ENCODE results near the gene RIPOR3. TPM values are rescaled to one million over a fixed set of nuclear protein-coding genes. Genes with fewer than 3 reads are reported as not detected.

The RIPOR3 gene
- total RNA-seq, 2 experiments from 2014 or later = not detected

GRCh38 chr20:50580842-50581544, 110.3 kb downstream of the RIPOR3 start:
- H3K27ac Mint-ChIP-seq = no peak overlapping the region
- no peak overlapping the region for H3K4me3 Mint-ChIP-seq
- no peaks in the 10 kb centered on the region for H3K27me3 Mint-ChIP-seq
- no peaks in the 10 kb centered on the region for H3K9me3 Mint-ChIP-seq
- DNase-seq = no peak
- H3K36me3 Mint-ChIP-seq = peaks cover 74% of the 10 kb centered on the region
- intact Hi-C loops (cut with micrococcal nuclease) = no loop called here
- peaks cover 20% of the 10 kb centered on the region for H3K4me1 Mint-ChIP-seq (ENCODE audit: low read depth)
- POLR2A ChIA-PET = no interaction called here
- CTCF ChIA-PET = interaction anchor here (0.7 to 2.1 kb wide), 3 partner anchors 8 to 117 kb away, joined by 3 to 15 read pairs (median 3); no protein-coding TSS in a partner anchor

DNA sequence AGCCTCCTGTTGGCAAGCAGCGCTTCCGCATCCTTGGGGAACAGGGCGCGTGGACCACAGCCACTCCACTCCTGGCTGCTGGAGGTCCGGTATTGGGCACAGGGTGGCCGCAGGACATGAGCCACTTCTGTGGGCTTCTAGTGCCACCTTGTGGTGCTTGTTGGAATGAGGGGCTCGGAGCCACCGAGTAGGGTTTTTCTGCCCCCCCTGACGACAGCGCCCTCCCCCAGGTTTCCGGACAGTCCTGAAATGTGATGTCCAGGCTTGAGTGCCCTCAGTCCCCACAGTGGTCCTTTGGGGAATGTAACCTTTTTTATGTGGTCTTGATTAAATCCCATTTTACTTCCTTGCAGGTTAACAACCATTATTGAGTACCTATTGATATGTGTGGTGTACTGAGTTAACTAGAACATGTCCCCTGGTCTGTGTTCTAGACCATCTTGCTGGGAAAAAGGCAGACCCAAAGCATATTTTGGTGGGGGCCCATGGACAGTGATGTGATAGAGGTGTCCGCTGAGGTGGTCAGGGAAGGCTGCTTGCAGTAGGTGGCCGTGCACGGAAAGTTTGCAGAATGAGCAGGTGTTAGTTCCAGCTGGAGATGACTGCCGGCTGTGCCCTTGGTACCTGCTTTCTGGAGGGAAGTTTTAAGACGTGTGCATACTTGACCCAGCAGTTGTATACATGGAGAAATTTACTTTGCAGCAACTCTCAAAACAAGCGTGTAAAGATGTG, 111.2 kb downstream of the RIPOR3 start:
- peak overlapping the region; percentile 65 for H3K27ac Mint-ChIP-seq
- peak; percentile 58 for DNase-seq
- ChIA-PET CTCF (interaction anchor here (0.6 to 2.2 kb wide), 16 partner anchors 9 to 392 kb away, joined by 3 to 15 read pairs (median 5); no protein-coding TSS in a partner anchor), POLR2A (no interaction called here)
- H3K27me3 Mint-ChIP-seq = no peaks in the 10 kb centered on the region
- H3K4me1 Mint-ChIP-seq (ENCODE audit: low read depth) = peaks cover 26% of the 10 kb centered on the region
- peaks cover 71% of the 10 kb centered on the region for H3K36me3 Mint-ChIP-seq
- H3K9me3 Mint-ChIP-seq = no peaks in the 10 kb centered on the region
- H3K4me3 Mint-ChIP-seq = no peak overlapping the region
- intact Hi-C loops (cut with micrococcal nuclease) = no loop called here

DNA sequence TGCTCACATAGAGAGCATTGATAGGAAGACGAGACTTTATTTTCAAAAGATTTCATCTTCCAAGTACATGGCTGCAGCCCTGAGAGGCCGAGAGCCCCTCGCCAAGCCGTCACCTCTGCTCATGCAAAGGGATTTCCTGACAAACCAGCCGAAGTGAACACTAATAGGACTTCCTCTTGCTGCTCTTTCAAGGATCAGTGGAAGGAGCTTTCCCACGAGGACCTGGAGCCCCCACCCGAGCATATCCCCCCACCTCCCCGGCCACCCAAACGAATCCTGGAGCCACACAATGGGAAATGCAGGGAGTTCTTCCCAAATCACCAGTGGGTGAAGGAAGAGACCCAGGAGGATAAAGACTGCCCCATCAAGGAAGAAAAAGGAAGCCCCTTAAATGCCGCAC, 111.8 kb downstream of the RIPOR3 start:
- POLR2A ChIA-PET = no interaction called here
- no peak overlapping the region for H3K4me3 Mint-ChIP-seq

GRCh38 chr20:50578778-50579165, 112.6 kb downstream of the RIPOR3 start:
- intact Hi-C loops (cut with micrococcal nuclease) = no loop called here
- Mint-ChIP-seq H3K4me1 (ENCODE audit: low read depth) (peaks cover 34% of the 10 kb centered on the region), H3K4me3 (no peak overlapping the region), H3K9me3 (no peaks in the 10 kb centered on the region), H3K27ac (peak overlapping the region; percentile 53), H3K36me3 (peaks cover 73% of the 10 kb centered on the region), H3K27me3 (no peaks in the 10 kb centered on the region)
- CTCF ChIA-PET = interaction anchor here (1.0 to 5.1 kb wide), 13 partner anchors 9 to 399 kb away, joined by 3 to 50 read pairs (median 6); no protein-coding TSS in a partner anchor
- POLR2A ChIA-PET = no interaction called here
- no peak for DNase-seq

More for the DNA sequence above, 111.8 kb downstream of the RIPOR3 start:
- Mint-ChIP-seq H3K27ac (peak overlapping the region; percentile 53), H3K27me3 (no peaks in the 10 kb centered on the region), H3K4me1 (ENCODE audit: low read depth) (peaks cover 32% of the 10 kb centered on the region), H3K36me3 (peaks cover 72% of the 10 kb centered on the region), H3K9me3 (no peaks in the 10 kb centered on the region)
- CTCF ChIA-PET = interaction anchor here (0.6 to 2.2 kb wide), 16 partner anchors 9 to 399 kb away, joined by 3 to 15 read pairs (median 5); no protein-coding TSS in a partner anchor
- DNase-seq = no peak
- intact Hi-C loops (cut with micrococcal nuclease) = no loop called here

- DNase-seq = peak; percentile 59
- ChIA-PET POLR2A (no interaction called here), CTCF (interaction anchor here (1.0 to 6.5 kb wide), 10 partner anchors 8 to 398 kb away, joined by 3 to 50 read pairs (median 10); no protein-coding TSS in a partner anchor)
- Mint-ChIP-seq H3K9me3 (no peaks in the 10 kb centered on the region), H3K4me1 (ENCODE audit: low read depth) (peaks cover 34% of the 10 kb centered on the region), H3K36me3 (peaks cover 71% of the 10 kb centered on the region), H3K27ac (peak overlapping the region; percentile 53), H3K4me3 (no peak overlapping the region), H3K27me3 (no peaks in the 10 kb centered on the region)
- intact Hi-C loops (cut with micrococcal nuclease) = no loop called here
These were observed 113.1 kb downstream of the RIPOR3 start for GRCh38 chr20:50578061-50578777.

GRCh38 chr20:50577175-50578018, 113.9 kb downstream of the RIPOR3 start:
- H3K9me3 Mint-ChIP-seq = no peaks in the 10 kb centered on the region
- peaks cover 40% of the 10 kb centered on the region for H3K4me1 Mint-ChIP-seq (ENCODE audit: low read depth)
- H3K27me3 Mint-ChIP-seq = no peaks in the 10 kb centered on the region
- no peak for DNase-seq
- no peak overlapping the region for H3K4me3 Mint-ChIP-seq
- peak overlapping the region; percentile 53 for H3K27ac Mint-ChIP-seq
- peaks cover 69% of the 10 kb centered on the region for H3K36me3 Mint-ChIP-seq
- intact Hi-C loops (cut with micrococcal nuclease) = no loop called here
- POLR2A ChIA-PET = no interaction called here
- CTCF ChIA-PET = interaction anchor here (0.9 to 6.5 kb wide), 10 partner anchors 9 to 390 kb away, joined by 3 to 50 read pairs (median 7); no protein-coding TSS in a partner anchor

DNA sequence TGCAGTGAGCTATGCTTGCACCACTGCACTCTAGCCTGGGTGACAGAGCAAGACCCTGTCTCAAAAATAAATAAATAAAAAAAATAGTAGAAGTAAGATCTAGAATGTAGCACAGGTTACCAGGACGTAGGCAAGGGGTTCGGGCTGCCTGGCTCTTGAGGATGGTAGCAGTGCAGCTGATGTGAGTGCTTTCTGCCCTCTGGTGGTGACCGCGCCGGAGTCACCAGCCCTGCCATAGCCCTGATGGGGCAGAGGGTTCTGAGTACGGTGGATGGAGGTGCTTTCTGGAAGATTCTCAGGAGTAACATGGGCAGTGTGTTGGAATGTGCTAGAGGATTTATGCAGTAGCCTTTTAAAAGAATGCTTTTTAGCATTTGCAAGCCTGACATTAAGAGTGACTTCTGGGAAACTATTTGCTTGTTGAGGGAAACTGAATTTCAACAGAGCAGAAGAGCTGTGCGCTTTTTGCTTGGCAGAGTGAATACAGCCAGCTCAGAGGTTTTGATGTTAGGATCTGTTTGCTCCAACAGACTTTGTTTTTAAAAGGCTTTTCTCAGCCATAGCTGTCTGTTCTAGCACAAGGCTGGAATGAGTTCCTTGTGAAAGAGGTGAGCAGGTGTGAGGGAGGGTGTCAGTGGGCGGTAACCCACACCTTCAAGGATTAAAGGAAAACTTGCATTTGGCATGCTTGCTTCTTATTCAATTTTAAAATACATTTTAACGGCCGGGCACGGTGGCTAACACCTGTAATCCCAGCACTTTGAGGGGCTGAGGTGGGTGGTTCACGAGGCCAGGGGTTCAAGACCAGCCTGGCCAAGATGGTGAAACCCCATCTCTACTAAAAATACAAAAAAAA, 115.2 kb downstream of the RIPOR3 start:
- POLR2A ChIA-PET = interaction anchor here (0.6 to 1.6 kb wide), 5 partner anchors 61 to 124 kb away, joined by 3 to 4 read pairs (median 3); no protein-coding TSS in a partner anchor
- peaks cover 47% of the 10 kb centered on the region for H3K4me1 Mint-ChIP-seq (ENCODE audit: low read depth)

GRCh38 chr20:50574586-50574985, 116.8 kb downstream of the RIPOR3 start:
- no peak for DNase-seq
- H3K36me3 Mint-ChIP-seq = peaks cover 65% of the 10 kb centered on the region
- no peaks in the 10 kb centered on the region for H3K27me3 Mint-ChIP-seq
- H3K4me1 Mint-ChIP-seq (ENCODE audit: low read depth) = peaks cover 62% of the 10 kb centered on the region
- intact Hi-C loops (cut with micrococcal nuclease) = loop anchor here (5.0 kb wide), 1 partner anchor 382 kb away; the partner anchor contains the start of gene CEBPB
- H3K9me3 Mint-ChIP-seq = no peaks in the 10 kb centered on the region
- no peak overlapping the region for H3K4me3 Mint-ChIP-seq
- H3K27ac Mint-ChIP-seq = peak overlapping the region; percentile 63
- CTCF ChIA-PET = interaction anchor here (0.8 to 6.5 kb wide), 12 partner anchors 12 to 394 kb away, joined by 3 to 50 read pairs (median 8); partner anchors contain the start of gene PTPN1
- POLR2A ChIA-PET = interaction anchor here (1.2 kb wide), 1 partner anchor 64 kb away, joined by 3 read pairs; no protein-coding TSS in a partner anchor

More for the DNA sequence above, 115.2 kb downstream of the RIPOR3 start:
- Mint-ChIP-seq H3K27ac (peak overlapping the region; percentile 38), H3K4me3 (no peak overlapping the region), H3K27me3 (no peaks in the 10 kb centered on the region), H3K9me3 (no peaks in the 10 kb centered on the region), H3K36me3 (peaks cover 72% of the 10 kb centered on the region)
- intact Hi-C loops (cut with micrococcal nuclease) = no loop called here
- CTCF ChIA-PET = interaction anchor here (0.5 to 6.5 kb wide), 28 partner anchors 9 to 407 kb away, joined by 3 to 50 read pairs (median 4); partner anchors contain the start of gene PTPN1
- peak; percentile 78 for DNase-seq

DNA sequence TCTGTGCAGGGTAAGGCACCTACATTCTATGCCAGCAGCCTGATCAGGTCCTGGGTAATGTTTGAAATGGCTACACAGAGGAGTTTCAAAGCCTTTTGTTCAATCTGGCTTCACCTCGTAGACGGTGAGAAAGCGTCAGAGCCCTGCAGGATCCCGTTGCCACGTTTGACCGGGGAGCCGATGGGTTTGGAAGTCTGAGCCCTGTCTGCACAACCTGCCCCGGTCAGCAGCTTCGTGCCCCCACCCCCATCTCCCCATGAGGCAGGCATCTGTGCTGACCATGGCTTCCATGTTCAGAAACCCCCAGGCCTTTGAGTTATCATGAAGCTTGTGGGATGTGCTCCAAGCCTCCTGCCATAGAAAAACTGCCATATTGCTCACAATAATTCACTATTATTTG, 117.2 kb downstream of the RIPOR3 start:
- no peaks in the 10 kb centered on the region for H3K27me3 Mint-ChIP-seq
- DNase-seq = no peak
- intact Hi-C loops (cut with micrococcal nuclease) = loop anchor here (5.0 kb wide), 1 partner anchor 382 kb away; the partner anchor contains the start of gene CEBPB
- peak overlapping the region; percentile 63 for H3K27ac Mint-ChIP-seq
- no peak overlapping the region for H3K4me3 Mint-ChIP-seq
- peaks cover 65% of the 10 kb centered on the region for H3K36me3 Mint-ChIP-seq
- CTCF ChIA-PET = interaction anchor here (0.8 to 6.5 kb wide), 10 partner anchors 8 to 393 kb away, joined by 3 to 50 read pairs (median 4); partner anchors contain the start of gene PTPN1
- no peaks in the 10 kb centered on the region for H3K9me3 Mint-ChIP-seq
- peaks cover 64% of the 10 kb centered on the region for H3K4me1 Mint-ChIP-seq (ENCODE audit: low read depth)
- POLR2A ChIA-PET = no interaction called here
